HG02678 (cell line): ENCODE results near the gene KRTAP10-9.
"Not testable (repeated sequence)": the region's sequence is repeated elsewhere in the genome, so short reads cannot be mapped to it uniquely, and the experiment has no call there.

ENCODE experiments used
- ATAC-seq: cut with Tn5 transposase; IDR thresholded peaks from one replicate; pipeline ENCODE4 v1.9.1; 2021; ENCODE audit warnings: mild to moderate bottlenecking, moderate library complexity; ENCODE audit not compliant: unreplicated experiment

Gene KRTAP10-9, protein sequence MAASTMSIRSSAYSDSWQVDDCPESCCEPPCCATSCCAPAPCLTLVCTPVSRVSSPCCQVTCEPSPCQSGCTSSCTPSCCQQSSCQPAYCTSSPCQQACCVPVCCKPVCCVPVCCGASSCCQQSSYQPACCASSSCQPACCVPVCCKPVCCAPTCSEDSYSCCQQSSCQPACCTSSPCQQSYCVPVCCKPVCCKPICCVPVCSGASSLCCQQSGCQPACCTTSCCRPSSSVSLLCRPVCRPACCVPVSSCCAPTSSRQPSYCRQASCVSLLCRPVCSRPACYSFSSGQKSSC

GRCh38 chr21:44626673-44627143 is at the start of gene KRTAP10-9:
KRTAP10-9 (plus strand) TSS chr21:44627093; CDS start chr21:44627172, 79 bp downstream.
- no peak for ATAC-seq

DNA sequence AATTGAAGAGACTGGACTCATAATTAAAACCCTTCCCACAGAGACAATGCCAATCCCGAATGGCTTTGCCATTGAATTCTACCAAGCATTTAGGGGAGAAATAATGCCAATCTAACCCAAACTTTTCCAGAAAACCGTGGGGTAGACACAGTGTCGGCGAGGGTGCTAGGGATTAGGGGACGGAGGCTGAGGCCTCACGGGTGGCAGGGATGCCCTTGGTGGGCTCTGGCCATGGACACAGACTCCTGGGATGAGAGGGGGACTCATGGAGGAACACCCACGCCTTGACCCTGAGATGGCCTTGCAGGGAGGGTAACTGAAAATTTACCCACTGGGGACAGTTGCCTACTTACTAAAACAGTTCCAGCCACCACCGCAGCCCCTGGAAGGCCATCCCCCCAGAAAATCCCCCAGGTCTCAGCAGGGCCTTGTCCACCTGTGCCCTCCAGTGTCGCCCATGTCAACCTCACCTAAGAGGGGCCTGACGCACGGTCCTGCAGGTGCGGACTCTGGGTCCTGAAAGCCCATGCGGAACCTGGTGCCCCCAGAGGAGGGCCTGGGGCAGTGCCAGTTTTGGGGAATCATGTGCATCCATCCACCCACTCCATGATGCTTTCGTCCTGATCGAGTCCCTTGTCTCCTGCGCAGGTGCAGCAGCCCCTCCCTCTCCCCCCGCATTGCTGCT is 48.4 kb upstream of the KRTAP10-9 start:
- no peak for ATAC-seq

DNA sequence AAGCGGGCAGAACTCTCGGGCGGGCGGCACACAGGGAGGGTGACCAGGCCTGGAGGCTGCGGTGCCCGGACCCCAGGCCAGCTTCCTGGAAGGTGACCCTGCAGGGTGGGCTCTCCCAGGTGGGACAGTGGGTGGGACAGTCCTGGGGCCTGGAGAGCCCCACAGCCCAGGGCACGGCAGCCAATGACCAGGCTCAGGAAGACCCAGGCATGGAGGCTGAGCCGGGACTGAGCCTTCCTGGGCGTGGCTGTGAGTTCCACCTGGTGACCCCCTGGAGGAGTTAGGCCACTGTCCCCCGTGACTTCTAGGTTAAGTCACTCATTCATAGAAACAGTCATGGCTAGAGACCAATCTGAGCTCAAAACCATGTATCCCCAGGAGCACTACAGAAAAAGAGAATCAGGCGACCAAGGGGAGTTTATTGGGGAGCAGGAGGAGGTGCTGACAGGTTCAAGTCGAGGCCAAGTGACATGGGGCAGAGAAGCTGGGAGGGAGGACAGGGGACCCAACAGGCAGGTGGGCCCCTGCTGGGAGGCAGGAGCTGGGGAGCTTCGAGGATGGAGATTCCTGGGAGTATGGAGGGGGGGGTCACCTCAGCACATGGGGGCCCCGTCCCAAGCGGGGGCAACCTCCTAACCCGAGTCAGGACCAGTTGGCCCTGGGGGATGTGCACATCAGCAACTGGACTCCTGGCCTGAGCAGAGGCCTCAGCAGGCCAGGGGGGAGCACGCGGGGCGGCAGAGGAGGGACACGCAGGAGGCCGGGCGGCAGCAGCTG is 47.6 kb upstream of the KRTAP10-9 start:
- no peak for ATAC-seq

- no peak for ATAC-seq
Measured at GRCh38 chr21:44579833-44580144, 47.1 kb upstream of the KRTAP10-9 start.

- not testable (repeated sequence) for ATAC-seq
Measured at GRCh38 chr21:44580231-44580821, 46.6 kb upstream of the KRTAP10-9 start, which contains the start of gene KRTAP10-5. KRTAP10-5 (minus strand) TSS chr21:44580604; CDS start chr21:44580578, 26 bp downstream.

GRCh38 chr21:44581158-44581557 is 45.7 kb upstream of the KRTAP10-9 start:
- no peak for ATAC-seq

- no peak for ATAC-seq
Measured at GRCh38 chr21:44582055-44582454, 44.8 kb upstream of the KRTAP10-9 start.

DNA sequence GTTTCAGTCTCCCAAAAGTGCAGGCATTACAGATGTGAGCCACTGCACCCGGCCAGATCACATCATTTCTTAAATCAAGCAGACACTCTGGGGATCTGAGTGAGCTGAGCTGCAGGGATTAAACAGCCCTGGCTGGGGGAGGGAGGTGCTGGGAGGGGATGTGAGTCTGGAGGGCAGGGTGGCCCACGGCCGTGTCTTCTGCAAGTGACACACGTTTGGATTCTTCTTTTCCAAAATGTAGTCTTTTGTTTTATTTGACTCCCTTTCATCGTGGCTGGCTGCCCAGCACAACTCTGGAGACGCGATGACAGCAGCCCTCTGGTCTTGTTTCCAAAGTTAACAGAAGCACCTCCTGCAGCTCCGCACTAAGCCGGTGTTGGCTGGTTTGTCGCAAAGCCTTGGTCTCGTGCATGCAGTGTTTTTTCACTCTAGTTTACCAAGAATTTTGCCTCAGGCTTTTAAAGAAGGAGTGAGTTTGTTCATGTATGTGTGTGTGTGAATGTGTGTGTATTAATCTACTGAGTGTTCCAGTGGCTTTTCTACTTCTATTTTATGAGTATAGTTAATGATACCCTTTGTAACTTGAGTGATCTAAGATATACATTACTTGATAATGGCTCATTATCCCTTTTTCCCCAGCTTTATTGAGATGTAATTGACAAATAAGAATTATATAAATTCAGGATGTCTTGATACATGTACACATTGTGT is 43.6 kb upstream of the KRTAP10-9 start:
- no peak for ATAC-seq

GRCh38 chr21:44583800-44584147 is 43.1 kb upstream of the KRTAP10-9 start:
- no peak for ATAC-seq

DNA sequence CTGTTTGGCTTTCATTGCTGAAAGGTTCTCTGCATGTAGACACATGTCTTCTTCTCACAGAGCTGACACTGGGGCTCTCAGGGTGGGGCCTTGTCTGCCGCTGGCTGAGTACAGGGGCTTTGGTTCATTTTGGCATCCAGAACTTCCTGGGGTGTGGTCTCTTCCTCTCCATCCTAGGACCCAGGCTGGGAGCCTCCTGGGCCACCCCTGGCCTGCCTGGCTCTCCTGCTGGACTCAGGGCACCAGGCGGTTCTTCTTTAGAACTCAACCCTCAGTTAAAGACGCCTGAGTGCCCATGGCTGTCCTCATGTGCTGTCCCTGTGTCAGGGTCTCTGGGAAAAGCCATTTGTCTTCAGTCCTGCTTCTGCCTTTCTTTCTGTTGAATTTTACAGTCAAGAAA is 41.0 kb upstream of the KRTAP10-9 start:
- no peak for ATAC-seq

DNA sequence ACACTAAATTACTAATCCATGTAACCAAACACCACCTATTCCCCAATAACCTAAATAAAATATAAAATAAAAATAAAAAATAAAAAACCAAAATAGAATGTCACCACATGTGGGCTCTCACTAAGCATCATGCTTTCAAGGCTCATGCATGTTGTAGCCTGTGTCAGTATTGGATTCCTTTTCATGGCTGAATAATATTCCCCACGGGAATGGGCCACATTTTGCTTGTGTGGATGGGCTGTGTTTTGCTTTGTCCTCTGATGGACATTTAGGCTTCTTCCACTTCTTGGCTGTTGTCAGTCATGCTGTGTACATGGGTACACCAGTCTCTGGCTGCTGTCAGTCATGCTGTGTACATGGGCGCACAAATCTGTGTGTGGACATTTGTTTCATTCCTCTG is 37.8 kb upstream of the KRTAP10-9 start:
- ATAC-seq = no peak

- ATAC-seq = no peak
Measured at GRCh38 chr21:44589586-44590305, 37.1 kb upstream of the KRTAP10-9 start.

DNA sequence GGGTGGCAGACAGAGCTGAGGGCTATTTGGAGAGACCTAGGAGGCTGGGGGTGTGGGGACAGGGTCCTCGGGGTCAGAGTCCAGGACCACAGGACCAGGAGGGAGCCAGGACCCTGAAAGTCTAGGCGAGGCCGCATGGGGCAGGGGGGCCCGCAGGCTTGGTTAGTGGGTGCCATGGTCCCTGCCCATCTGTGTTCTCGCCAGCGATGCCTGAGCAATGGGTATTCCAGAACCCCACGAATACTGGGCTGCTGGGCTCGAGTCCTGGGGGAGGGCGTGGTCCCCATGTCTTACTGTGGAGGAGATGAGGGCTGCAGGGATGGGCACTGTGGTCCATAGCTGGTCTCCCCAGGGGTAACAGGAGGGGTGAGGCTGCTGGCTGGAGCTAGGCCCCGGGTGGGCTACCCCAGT is 36.6 kb upstream of the KRTAP10-9 start:
- ATAC-seq = no peak

DNA sequence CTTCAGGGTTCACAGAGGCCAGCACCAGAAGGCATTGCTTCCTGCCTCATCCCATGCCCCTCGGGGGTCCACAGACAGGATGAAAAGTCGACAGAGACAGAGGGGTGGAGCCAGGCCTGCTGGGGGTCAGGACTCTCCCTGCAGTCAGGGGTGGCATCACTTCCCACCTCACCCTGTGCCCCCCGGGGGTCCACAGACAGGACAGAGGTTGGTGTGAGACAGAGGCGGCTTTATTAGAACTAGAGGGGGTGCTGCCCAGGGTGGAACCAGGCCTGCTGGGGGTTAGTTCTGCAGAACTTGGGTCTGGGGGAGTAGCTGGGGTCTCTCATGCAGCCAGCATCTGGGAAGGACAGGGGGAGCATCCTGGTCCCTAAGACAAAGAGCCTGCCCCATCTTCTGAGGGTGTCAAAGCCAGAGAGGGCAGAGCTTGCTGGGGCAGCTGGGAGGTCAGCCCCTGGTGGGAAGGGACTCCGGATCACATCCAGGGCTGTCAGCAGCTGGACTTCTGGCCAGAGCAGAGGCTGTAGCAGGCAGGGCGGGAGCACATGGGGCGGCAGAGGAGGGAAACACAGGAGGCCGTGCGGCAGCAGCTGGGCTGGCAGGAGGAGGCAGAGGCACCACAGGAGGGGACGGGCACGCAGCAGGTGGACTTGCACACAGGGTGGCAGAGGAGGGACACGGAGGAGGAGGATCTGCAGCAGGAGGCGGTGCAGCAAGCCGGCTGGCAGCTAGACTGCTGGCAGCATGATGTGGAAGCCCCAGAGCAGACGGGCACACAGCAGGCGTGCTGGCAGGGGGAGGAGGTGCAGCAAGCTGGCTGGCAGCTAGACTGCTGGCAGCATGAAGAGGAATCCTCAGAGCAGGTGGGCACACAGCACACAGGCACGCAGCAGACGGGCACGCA is 35.7 kb upstream of the KRTAP10-9 start:
- ATAC-seq = not testable (repeated sequence)

DNA sequence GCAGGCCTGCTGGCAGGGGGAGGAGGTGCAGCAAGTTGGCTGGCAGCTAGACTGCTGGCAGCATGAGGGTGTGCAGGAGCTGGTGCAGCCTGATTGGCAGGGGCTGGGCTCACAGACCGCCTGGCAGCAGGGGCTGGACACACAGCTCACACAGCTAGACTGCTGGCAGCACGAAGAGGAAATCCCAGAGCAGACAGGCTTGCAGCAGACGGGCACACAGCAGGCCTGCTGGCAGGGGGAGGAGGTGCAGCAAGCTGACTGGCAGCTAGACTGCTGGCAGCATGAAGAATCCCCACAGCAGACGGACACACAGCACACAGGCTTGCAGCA is 35.1 kb upstream of the KRTAP10-9 start:
- ATAC-seq = not testable (repeated sequence)

DNA sequence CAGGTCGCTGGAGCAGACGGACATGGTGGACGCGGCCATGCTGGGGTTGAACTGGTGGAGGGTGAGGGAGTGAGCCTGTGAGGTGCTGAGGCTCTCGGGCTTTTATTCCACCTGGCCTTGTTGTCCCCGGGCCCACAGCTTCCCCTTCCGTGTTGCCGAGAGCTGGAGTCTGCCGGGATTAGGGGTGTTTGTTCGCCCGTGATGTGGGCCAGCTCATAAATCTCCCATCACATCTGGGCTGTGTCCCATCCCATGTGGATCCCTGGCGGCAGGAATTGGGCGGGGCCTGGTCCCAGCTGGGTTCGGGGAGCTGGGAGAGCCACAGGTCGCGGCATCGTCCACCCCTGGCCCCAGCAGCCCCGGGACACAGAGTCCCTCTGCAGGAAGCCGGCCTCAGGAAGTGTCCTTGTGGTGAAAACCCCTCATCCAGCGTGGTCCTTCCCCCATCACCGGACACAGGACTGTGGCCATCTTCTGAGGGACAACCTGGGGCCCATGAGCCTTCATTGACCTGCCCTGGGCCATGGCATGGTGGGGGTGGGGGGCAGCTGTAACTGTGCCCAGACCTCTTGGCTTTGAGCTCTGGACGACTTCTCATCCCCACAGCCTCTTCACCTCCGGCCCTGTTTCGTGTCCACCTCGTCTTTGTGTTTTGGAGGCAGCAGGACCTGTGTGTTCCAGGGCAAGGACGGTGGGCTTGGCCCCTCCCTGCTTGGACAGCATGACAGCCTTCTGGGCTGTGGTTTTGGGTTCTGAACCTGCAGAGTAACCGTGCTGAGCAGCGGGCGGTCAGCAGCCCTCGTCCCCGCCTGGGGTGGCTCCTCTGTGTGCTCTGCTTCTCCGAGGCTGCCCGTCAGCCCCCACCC is 34.2 kb upstream of the KRTAP10-9 start, which contains the start of gene KRTAP10-6:
KRTAP10-6 (minus strand) TSS at position 60 of the 866 bp plus-strand sequence; CDS start at position 39, 21 bp downstream.
- ATAC-seq = no peak

DNA sequence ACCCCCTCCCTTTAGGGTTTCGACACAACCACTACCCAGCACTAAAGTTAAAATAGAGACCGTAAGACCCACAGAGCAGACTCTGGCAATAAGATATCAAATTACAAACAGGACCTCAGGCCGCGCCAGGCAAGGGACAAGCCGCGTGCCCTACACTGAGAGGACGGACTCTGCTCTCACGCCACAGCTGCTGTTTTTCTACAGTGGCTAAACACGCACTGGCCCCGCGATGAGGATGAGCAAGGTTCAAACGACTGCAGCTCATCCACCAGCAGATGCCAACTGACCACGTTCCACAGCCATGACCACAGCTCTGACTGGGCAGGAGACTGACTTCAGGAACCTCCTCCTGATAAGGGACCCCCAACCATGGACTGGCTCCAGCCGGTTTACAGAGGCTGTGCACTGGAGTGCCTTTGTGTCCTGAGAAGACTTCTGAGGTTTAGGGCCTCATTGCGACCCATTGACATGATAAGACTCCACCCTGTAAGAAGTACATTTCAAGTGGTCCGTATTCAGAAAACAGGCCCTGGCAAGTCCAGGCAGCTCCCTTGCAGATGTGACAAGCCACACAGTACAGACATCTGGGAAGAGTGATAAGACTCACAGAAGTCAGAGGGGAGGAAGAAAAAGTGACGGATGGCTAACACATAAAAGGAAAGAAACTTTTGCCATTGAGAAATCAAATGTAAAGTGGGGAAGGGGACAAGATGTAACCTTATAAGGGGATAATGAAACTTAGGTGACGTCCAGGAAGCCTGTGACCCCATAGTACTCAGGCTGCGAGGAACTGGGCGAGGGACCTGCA is 33.1 kb upstream of the KRTAP10-9 start:
- ATAC-seq = no peak
